ENCODE data around the gene RASSF3.
"Not testable (repeated sequence)": the region's sequence is repeated elsewhere in the genome, so short reads cannot be mapped to it uniquely, and the experiment has no call there.

RASSF3 gene

DNA sequence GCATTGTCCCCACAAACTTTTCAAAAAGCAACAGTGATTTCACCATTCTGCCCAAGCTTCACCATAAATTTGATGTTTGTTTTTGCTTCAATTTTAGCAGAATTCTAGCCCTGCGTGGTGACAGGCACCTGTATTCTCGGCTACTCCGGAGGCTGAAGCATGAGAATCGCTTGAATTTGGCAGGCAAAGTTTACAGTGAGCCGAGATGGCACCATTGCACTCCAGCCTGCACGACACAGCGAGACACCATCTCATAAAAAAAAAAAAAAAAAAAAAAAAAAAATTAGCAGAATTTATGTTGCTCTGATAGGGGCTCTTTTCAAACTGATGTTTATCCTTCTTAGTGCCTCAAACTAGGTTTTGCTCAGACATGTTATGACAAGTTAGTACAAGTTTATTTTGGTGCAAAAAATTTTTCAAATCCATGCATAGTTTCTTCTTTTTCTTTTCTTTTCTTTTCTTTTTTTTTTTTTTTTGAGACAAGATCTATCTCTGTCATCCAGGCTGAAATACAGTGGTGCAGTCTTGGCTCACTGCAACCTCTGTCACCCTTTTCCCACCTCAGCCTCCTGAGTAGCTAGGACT lies 24.3 kb downstream of the RASSF3 start:
- no peak for DNase-seq

DNA sequence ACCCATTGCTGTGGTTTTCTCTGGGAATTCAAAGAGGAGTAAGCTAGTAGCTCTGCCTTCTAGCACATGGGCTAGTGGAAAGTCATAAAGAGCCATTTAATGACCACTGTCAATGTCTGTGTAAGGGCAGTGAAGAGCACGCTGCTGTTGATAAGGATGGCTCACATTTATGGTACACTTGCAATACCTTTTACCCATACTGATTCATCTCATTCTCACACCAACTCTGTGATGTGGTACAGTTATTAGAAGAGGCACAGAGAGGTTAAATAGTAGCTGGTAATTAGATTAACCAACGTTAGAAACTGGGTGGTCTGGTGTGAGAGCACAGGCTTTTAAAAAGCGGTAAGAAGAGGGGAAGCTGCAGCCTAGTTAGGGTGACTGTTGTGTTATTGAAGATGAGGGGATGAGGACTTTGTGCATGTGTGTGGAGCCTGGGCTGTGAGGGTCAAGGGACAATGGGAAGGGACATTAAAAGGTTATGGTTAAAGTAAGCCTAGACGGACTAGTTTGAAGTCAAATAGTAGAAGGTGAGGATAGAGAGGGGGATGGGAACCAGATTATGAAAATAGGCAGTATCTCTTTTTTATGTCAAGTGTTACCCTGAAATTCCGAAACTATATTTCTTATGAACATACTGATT lies 25.2 kb downstream of the RASSF3 start:
- no peak for DNase-seq

DNA sequence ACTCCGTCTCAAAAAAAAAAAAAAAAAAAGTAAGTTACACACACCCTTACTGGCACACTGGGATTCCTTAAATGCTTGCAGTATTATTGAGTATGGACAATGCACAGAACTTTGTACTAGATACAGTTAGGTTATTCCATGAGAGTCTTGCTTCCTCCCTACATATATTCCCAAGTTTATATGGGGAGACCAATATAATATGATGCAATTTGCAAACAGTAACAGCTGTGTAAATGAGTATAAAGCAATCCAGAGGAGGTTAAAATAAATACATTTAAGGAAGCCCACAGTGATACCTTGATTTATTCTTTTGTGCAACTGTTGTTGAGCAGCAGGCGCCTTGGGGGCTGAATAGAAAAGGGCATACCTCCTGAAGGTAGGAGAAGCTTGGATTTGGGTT lies 26.6 kb downstream of the RASSF3 start:
- DNase-seq, result no peak

DNA sequence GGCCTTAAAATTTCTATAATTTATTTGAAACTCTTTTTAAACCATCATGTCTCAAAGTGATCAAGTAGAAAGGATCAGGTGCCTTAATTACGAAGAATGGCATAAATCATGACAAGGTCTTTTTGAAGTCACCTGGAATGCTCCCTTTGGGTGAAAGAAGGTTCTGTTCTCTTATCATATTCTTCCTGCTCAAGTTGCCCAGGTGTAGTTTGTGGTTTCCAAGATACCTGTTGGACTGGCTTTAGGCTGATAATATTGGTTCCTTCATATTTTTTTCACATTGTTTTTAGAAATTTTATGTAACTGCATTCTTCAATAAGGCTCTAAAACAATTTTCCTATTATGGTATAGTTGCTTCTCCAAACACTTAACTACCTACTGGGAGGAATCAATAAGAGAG lies 29.2 kb downstream of the RASSF3 start:
- DNase-seq, result no peak

DNA sequence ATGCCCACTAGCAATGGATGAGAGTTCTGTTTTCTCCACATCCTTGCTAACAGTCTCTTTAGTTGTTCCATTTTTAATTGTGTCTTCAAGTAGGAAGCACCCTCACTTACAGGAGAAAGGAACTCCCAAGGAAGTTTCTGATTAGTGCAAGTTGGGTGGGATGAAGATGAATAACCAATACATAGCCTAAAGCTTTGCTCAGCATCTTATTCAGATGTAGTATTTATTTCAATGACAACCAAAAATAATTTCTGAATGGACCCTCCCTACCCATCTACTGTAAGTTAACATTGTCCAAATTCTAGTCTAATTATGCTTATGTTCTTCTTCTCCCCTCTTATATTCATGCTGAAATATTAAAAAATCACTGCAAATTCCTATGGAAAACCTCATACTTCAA lies 36.0 kb downstream of the RASSF3 start:
- DNase-seq, result no peak

DNA sequence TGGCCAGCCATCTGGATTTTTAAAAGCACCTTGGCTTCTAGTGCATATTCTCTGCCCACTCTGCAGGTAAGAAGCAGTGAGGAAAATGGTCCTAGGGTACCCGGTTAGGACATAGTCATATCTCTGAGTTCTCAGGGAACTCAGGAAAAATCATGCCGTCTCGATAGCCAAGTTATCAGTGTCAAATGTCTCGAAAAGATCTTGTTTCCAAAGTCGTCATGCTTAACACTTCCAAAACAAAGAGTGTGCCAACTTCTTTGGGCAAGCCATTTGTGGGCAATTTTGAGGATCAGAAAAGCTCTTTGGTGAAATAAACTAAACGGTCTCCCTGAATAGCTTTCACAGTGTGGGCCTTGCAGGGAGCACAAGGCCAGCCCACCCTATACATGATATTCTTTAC lies 39.2 kb downstream of the RASSF3 start:
- DNase-seq, result no peak

DNA sequence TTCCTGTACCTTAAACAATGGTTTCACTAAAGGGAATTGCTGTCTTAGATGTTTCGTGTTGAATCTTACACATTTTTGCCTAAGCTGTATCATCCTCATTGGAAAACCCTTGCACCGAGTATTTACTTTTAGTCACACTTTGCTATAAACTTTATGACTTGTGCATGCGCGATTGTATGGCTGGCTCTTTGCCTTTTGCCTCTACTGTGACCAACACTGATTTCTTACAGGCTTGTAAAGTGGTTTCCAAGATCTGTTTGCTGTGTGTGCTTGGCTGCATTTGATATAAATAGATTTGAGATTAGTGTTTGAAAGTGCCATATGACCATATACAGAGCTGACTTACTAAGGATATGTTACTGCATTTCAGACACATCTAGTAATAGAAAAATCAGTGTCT lies 40.5 kb downstream of the RASSF3 start:
- no peak for DNase-seq

DNA sequence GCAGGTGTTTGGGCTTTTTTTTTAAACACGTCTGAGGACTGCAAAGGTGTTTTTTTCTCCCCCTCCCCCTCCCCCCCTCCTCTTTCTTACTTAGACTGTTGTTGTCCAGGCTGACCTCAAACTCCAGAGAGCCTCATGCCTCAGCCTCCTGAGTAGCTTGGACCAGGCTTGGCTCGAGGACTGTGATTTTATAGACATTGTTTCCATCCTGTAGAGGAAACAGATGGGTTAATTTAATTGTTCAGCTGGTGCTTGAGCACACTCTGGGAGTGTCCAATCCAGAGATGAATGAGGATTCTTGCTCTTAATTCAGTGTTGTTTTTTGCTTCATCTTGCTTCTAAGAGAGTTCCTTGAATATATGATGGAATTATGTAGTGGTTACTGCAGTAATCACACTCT lies 42.1 kb downstream of the RASSF3 start:
- no peak for DNase-seq

DNA sequence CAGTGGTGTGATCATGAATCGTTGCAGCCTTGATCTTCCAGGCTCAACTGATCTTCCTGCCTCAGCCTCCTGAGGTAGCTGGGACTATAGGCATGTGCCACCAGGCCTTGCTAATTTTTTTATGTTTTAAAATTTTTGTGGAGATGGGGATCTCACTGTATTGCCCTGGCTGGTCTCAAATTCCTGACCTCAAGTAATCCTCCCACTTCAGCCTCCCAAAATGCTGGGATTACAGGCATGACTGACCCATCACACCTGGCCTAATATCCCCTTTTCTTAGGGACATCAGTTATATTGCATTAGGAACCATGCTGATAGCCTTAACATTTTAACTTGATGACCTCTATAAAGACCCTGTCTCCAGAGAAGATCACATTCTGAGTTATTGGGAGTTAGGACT lies 42.8 kb downstream of the RASSF3 start:
- no peak for DNase-seq

DNA sequence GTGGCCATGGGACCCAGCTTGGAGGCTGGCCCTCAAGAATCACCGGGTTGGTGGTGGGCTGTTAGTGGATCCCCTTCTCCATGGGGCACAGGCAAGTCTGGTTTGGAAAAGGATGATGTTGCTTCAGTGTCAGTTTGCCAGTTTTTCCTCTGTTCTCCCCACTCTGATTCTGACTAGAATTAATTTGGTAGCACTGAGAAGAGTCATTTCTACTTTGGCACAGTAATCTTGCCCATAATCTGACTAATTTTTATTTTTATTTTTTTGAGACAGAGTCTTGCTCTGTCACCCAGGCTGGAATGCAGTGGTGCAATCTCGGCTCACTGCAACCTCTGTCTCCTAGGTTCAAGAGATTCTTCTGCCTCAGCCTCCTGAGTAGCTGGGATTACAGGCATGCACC lies 43.6 kb downstream of the RASSF3 start:
- DNase-seq, result not testable (repeated sequence)

DNA sequence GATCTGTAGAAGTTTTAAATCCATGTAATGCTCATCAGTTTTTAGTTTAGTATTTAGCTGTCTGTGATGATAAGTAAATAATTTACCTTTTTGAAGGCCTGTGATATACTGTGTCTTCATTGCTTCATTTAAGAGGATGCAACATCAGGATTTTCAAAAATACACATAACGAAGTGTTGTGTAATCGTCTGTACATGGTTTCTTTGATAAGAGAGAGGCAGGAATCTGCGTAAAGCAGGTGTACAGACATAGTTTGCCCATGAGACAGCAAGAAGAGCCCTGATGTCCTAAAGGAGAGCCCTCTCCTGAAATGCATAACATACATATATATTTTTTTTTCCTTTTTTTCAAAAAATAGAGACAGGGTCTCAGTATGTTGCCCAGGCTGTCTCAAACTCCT lies 44.8 kb downstream of the RASSF3 start:
- DNase-seq, result no peak

DNA sequence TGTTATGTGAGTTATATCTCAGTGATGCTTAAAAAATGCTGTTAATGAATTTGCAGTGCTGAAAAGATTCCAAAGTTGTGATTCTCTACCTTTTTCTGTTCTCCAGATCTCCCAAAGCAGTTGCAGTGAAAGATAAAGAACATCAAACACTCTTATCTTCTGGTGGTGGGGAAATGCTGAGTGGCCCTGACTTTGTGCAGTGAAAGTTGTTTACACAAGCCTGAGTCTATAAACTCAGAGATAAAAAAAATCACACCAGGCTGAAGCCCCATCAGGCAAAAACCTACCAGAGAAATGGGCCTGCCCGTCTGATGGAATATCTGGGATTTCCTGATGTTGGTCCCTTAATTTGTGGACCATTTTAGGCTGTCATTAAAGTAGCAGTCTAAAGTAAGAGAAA lies 46.1 kb downstream of the RASSF3 start:
- no peak for DNase-seq

DNA sequence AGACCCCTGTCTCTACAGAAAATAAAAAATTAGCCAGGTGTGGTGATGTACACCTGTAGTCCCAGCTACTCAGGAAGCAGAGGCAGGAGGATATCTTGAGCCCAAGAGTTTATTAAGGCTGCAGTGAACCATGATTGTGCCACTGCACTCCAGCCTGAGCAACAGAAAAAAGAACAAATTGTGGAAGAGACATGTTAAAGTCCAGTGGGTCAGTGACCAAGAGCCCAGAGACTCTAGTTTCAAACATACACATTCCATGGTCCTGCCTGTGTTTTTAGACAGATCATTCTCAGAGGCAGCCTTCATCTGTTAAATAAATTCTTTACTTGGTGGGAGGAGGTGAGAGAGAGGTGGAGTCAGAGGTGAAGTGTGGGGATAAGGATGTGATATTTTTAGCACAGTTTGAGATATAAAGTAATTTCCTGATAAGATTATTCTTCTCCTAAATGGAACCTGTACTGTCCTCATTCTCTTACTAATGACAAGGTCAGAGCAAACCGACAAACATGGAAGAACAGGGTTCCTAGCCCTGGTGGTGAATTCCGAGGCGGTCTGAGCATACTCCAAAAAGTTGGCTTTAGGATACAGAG lies 48.7 kb downstream of the RASSF3 start:
- DNase-seq, result no peak

DNA sequence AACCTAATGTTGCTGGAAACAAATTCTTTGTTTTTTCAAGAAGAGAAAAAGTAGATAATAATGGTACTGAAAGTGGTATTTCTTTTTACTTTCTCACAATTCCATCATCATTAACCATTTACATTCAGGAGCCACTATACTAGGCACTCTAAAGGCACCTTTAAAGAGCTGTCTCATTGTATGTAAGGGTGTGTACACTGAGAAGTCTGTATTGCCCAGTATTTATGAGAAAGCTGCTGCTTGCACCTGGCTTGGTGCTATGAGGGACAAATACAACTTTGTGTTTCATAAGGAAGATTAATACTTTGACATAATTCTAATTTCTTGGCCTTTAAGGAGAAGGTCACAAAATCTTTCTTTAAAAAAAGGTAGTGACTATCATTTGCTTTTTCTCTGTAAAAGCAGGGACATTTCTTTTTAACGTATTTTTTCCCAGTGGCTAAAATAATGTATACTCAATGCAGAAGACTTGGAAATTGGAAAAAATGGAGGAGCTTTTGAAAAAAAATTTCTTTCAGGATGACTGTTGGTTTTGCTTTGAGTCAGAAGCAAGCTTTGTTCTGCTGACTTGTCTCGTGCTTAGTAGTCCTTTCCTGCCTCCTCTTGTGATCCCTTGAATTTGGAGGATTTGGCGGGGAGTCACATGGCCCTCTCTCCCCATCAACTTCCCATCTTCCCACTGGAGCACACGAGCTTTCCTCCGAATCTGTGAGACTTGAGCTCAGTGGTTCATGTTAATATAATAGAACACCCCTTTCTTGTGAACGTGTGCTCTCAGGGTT lies 50.1 kb downstream of the RASSF3 start:
- no peak for DNase-seq

DNA sequence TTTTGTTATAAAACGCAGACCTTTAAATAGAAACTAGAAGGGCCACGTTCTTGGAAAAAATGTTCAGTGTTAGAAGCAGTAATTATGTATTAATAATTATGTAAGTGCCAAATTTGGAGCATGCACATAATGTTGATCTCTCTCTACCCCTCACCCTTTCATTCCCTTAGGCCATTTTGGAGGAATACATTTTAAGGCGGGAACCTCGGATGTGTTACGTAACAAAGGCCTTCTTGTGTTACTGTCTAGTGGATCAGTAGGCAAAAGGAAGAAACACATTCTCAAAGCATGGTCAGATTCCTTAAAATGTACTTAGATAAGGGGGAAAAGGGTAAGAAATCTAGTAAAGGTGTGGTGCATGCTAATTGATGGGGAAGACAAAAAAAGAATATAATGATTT lies 52.7 kb downstream of the RASSF3 start:
- DNase-seq, result no peak

DNA sequence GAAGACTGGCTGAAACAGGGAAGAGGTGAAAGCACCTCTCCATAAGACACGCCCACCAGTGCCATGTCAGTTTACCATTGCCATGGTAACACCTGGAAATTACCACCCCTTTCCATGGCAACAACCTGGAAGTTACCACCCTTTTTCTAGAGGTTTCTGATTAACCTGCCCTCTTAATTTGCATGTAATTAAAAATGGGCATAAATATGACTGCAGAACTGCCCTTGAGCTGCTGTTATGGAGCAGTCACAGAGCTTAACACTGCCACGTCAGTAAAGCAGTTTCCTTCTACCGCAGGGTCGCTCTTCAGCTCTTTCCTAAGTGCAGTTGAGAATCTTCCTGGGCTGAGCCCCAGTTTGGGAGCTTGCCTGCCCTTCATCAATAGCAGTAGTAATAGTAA lies 55.2 kb downstream of the RASSF3 start:
- DNase-seq, result no peak

DNA sequence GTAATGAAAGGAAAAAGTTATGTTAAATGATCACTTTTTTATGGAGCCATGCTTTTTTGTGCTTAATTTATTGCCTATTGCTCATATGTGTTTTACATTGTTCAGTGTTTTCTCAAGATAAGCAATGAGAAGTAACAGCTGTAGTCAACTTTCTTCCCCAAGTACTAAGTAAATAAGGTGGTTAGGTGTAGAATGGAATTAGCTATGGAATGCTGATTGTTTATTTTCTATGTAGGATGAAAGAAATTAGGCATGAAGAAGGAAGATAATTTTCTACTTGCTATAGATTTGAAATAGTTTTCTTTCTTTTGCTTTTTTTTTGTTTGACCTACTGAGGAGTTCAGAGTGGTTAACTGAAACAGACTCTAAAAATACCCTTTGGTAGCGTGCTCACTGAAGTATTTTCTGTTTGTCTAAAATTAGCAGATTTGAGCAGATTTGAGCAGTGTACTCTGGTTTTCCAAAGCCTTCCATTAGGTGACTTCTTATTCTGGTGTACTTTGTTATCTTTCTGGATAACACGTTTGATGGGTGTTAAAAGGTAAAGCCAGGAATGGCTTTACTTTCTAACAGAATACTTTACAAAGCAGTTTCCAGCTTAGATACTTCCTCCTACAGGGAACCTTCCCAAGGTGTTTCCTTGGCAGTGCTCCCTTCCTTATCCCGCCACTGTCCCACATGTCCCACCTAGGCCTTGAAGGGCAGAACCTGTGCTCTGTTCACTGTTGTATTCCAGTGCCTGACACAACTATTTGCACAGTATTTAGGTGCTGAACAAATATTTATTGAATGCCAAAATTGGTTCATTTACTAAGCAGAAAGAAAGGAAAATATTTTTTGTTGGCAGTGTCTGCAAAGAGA lies 56.0 kb downstream of the RASSF3 start:
- DNase-seq, result no peak

DNA sequence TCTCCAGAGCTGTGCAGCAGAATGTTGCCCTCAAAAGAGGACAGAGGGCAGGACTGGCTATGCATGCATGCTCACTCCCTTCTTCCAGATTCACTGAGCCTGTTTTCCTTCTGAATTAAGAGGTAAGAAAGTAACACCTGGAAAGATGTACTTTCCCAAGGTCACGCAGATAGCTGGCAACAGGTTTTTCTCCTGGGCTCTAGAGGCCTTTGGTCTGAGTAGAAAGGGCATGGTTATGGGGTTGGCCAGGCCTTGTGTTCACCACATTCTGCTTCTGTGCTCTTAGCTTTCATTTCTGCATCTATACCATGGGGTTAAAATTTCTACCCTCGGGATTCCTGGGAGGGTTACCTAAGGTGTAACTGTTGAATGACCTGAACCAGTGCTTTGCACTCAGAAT lies 57.5 kb downstream of the RASSF3 start:
- DNase-seq, result no peak

DNA sequence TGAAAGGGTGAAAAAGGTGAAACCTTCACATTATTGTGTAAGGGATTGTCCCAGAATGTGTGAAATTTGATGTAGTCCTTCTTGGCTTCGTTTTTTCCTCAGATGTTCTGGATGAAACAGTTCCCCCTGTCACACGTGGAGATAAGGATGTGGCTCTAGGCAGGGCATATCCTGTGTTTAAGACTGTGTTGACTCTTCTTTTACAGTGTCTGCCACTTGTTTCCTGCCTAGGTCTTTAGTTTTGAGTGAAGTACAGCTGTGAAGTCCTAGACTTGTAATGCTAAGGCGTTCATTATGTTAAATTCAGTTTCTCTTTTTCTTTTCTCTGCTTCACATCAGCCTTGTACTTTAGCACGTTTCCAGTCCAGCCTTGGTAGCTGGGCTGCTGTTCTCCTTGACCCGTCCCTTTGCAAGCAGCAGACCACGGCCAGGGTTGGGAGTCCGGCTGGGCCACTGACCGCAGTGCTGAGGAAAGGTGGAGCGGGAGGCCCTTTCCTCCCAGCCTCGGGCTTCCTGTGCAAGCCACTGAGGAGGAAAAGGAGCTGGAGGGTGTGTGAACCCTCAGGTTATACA lies 59.1 kb downstream of the RASSF3 start:
- no peak for DNase-seq

DNA sequence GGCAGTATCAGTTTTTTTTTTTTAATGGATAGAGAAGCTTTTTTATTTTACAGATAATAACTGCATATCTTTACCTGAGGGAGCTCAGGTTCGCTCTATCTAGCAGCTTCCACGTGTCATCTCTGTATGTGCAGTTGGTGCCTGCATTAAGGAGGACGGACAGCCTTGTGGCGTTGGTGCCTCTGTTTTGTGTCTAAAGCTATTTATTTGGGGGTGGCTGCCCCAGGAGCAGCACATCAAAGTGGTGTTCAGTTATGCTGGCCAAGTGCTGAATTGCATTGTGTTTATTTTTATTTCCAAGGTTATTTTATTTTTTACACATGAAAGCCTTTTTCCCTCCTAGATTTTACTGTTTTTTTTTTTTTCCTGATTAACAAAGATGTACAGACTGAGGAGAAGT lies 59.7 kb downstream of the RASSF3 start:
- DNase-seq, result no peak

DNA sequence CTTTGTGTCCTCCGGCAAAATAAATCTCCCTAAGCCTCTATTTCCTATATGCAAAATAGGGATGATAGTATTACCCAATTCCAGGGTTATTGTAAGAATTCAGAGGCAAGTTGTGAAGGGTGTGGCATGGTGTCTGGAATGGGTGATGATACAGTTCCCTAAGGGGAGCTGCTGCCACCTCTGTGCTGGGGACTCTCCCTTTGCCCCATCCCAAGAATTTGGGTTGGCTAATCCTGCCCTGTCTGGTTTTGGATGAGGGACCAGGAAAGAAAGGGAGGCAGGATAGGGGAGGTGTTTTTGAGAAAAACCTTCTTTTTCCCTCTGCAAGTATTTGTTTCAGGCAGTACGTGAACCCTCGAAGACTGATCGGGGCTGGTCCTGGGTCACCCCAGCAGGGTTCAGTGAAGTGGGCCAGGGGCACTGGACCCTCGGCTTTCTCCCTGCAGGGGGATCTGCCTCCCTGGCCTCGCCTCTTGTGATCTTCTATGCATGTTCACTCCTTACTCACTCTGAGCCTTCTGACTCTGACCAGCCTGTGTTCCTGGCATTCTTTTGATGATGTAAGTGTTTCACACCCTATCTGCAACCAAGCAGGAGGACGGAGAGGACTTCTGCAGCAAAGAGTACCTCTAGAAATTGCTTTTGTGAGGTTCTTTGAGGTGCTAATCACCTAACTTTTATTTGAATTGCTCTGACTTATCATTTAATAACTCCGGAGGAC lies 60.8 kb downstream of the RASSF3 start:
- DNase-seq, result no peak

DNA sequence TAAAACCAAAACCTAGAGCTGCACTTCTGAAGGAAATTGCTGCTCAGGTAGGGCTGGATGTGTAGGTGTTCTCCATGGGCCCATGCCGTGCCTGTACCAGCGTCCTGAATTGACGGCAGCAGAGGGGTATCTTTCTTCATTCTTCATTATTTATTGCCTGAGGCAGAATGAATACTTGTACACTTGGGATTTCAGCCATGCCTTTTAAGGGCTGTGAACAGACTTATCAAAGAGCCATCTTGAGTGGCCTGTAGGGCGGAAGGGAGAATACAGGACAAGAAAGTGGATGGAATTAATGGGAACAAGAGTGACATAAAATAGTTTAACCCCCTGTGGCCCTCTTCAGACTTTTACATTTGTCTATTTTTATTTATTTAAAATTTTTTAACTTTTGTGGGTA lies 61.4 kb downstream of the RASSF3 start:
- no peak for DNase-seq

Measured in hippocampal formation (tissue), 2 donors.